Endothelial cell of umbilical vein (primary cell): Measurements from ENCODE around the gene MLF2. TPM values are rescaled to one million over a fixed set of nuclear protein-coding genes. Genes with fewer than 3 reads are reported as not detected.

ENCODE experiments used
- BruUV-seq: library from RNA; stranded (reverse); fragments of 400-500 nt; replicated peaks from 2 replicates; lab custom pipeline; 2021; lab: Mats Ljungman, UMichigan
- CTCF ChIA-PET: fragments of 300-600, 350-600 bp; sonication (Branson Sonifier 250); formaldehyde crosslinking; loops from one replicate; lab custom pipeline; 2021; ENCODE audit warnings: antibody characterized with exemption, inconsistent platforms; lab: Charles Lee
- POLR2A ChIA-PET: fragments of 300-600, 350-600 bp; sonication (Branson Sonifier 250); formaldehyde crosslinking; loops from one replicate; lab custom pipeline; 2021; ENCODE audit warnings: antibody characterized with exemption, inconsistent platforms; lab: Charles Lee
- DNase-seq: peaks from one replicate; pipeline ENCODE4 v3.0.0-alpha.2; 2011; ENCODE audit warnings: low read depth, low spot score
- FAIRE-seq: peaks from 2 replicates; lab custom pipeline; 2011; peaks lifted over from hg19 to GRCh38; lab: Jason Lieb, UNC
- H2AFZ ChIP-seq: 2 replicates; pipeline ENCODE4 v1.6.0; 2012; ENCODE audit warnings: low read depth, low read length, control low read depth, inconsistent platforms
- H3K27ac ChIP-seq: 2 replicates; pipeline ENCODE4 v1.5.1; 2011; ENCODE audit warnings: low read depth, mild to moderate bottlenecking, control low read depth, low read length, moderate library complexity; ENCODE audit not compliant: insufficient read depth
- H3K27me3 ChIP-seq, 2 experiments: 2 replicates each; pipeline versions ENCODE4 v1.6.0 to v1.6.1; 2011; ENCODE audit warnings: low read length in 2 of 2, mixed read lengths in 1 of 2; ENCODE audit not compliant: control insufficient read depth in 2 of 2, insufficient read depth in 2 of 2
- H3K36me3 ChIP-seq, 2 experiments: 2 replicates in 1 of 2; 3 replicates in 1 of 2; pipeline ENCODE4 v1.5.1; 2011; ENCODE audit warnings: low read length in 2 of 2, mild to moderate bottlenecking in 1 of 2, moderate library complexity in 1 of 2; ENCODE audit not compliant: control insufficient read depth in 2 of 2, insufficient read depth in 2 of 2; ENCODE audit errors: extremely low read depth in 1 of 2
- H3K4me1 ChIP-seq: 3 replicates; pipeline ENCODE4 v1.5.1; 2011; ENCODE audit warnings: mild to moderate bottlenecking, low read length; ENCODE audit not compliant: control insufficient read depth, insufficient read depth; ENCODE audit errors: extremely low read depth
- H3K4me2 ChIP-seq: 2 replicates; pipeline ENCODE4 v1.6.1; 2011; ENCODE audit warnings: low read length, control low read depth, mixed read lengths; ENCODE audit not compliant: insufficient read depth
- H3K4me3 ChIP-seq, 3 experiments: fragments of 200-600 bp in 1 of 3; sonication (generic), shearing (Covaris generic) in 1 of 3; replicated peaks in 1 of 3; 2 replicates each; pipeline ENCODE4 v1.5.1; 2011 to 2016; ENCODE audit warnings: control low read depth in 3 of 3, low read length in 3 of 3, mild to moderate bottlenecking in 2 of 3, inconsistent platforms in 1 of 3, low read depth in 1 of 3, moderate library complexity in 1 of 3; ENCODE audit not compliant: insufficient read depth in 1 of 3
- H3K79me2 ChIP-seq: 2 replicates; pipeline ENCODE4 v1.6.0; 2012; ENCODE audit warnings: low read length, inconsistent platforms; ENCODE audit not compliant: control insufficient read depth, insufficient read depth
- H3K9ac ChIP-seq: replicated peaks from 2 replicates; pipeline ENCODE3; 2011; ENCODE audit warnings: low read length, control low read depth; ENCODE audit not compliant: insufficient read depth; ENCODE audit errors: extremely low read depth
- H3K9me1 ChIP-seq: replicated peaks from 3 replicates; pipeline ENCODE4 v1.6.0; 2011; ENCODE audit warnings: mild to moderate bottlenecking, low read length; ENCODE audit not compliant: control insufficient read depth, insufficient read depth; ENCODE audit errors: extremely low read depth
- H3K9me3 ChIP-seq: replicated peaks from 2 replicates; pipeline ENCODE4 v1.5.1; 2012; ENCODE audit warnings: low read length, inconsistent platforms; ENCODE audit not compliant: control insufficient read depth, insufficient read depth
- H4K20me1 ChIP-seq: replicated peaks from 2 replicates; pipeline ENCODE3; 2011; ENCODE audit warnings: mild to moderate bottlenecking, low read length; ENCODE audit not compliant: control insufficient read depth, insufficient read depth; ENCODE audit errors: extremely low read depth
- CTCF ChIP-seq, 2 donors: IDR thresholded peaks; 1 replicate in 1 of 2; 2 replicates in 1 of 2; pipeline ENCODE4 v1.5.1; 2011; ENCODE audit warnings: low read length in 2 of 2, mild to moderate bottlenecking in 2 of 2, moderate library complexity in 2 of 2, control low read depth in 1 of 2, inconsistent platforms in 1 of 2, low read depth in 1 of 2; ENCODE audit not compliant: insufficient read depth in 1 of 2; ENCODE audit errors: extremely low read depth in 1 of 2
- EZH2 ChIP-seq: IDR thresholded peaks from 2 replicates; pipeline ENCODE4 v1.6.1; 2012; ENCODE audit warnings: borderline replicate concordance, low read depth, mild to moderate bottlenecking, moderate library complexity, low read length, inconsistent platforms; ENCODE audit not compliant: severe bottlenecking
- FOS ChIP-seq: IDR thresholded peaks from 2 replicates; pipeline ENCODE4 v1.6.1; 2011; ENCODE audit warnings: mild to moderate bottlenecking, low read length, moderate library complexity, borderline replicate concordance; ENCODE audit not compliant: insufficient read depth
- GATA2 ChIP-seq: IDR thresholded peaks from 2 replicates; pipeline ENCODE4 v1.7.0; 2011; ENCODE audit warnings: low read depth, mild to moderate bottlenecking, moderate library complexity, mixed read lengths, low read length; ENCODE audit not compliant: insufficient read length, insufficient read depth
- JUN ChIP-seq: IDR thresholded peaks from 2 replicates; pipeline ENCODE4 v1.6.1; 2011; ENCODE audit warnings: borderline replicate concordance, low read depth; ENCODE audit not compliant: insufficient read length, insufficient read depth
- MYC ChIP-seq: IDR thresholded peaks from one replicate; pipeline ENCODE4 v1.6.1; 2011; ENCODE audit warnings: mild to moderate bottlenecking, low read depth, low read length
- POLR2A ChIP-seq: IDR thresholded peaks from 2 replicates; pipeline ENCODE4 v1.6.1; 2012; ENCODE audit warnings: low read depth, mild to moderate bottlenecking, control low read depth, low read length
- POLR2AphosphoS5 ChIP-seq: IDR thresholded peaks from 2 replicates; pipeline ENCODE4 v1.6.1; 2012; ENCODE audit warnings: low read depth, mild to moderate bottlenecking, control low read depth, low read length, moderate library complexity; ENCODE audit not compliant: insufficient read depth
- dilution Hi-C: fragments of 300-500 bp; cut with MboI; formaldehyde crosslinking; loops from one replicate; pipeline ENCODE4 v1.15.0; 2019; ENCODE audit warnings: low sequenced_read_pairs; ENCODE audit not compliant: extremely low pct_ligation_motif_present
- intact Hi-C: fragments of 100-400 bp; cut with micrococcal nuclease; formaldehyde crosslinking; loops from one replicate; pipeline ENCODE4 v1.10.0; 2022
- polyA plus RNA-seq, 4 experiments: library from polyadenylated mRNA; depleted of rRNA in 3 of 4; stranded (reverse) in 3 of 4; unstranded in 1 of 4; fragments of >200 nt; gene quantifications; 2 replicates each; pipeline versions ENCODE4 v1.2.1 to v1.2.3, GENCODE V29; 2011 to 2012; ENCODE audit warnings: missing spikeins in 1 of 4
- total RNA-seq: library from RNA; stranded (reverse); gene quantifications from 2 replicates; pipeline ENCODE4 v1.2.3, GENCODE V29; 2021
- TF ChIP-seq, protein P1 (sequence below): IDR thresholded peaks from 2 replicates; pipeline ENCODE4 v1.6.1; 2011; ENCODE audit not compliant: insufficient read depth, insufficient read length

MLF2 gene
- total and polyA plus RNA-seq, 2 donors (not counting 3 experiments of a cell fraction or from before 2014, with no cell fraction given): 147 to 306 TPM

GRCh38 chr12:6770094-6770493 lies 17.2 kb upstream of the MLF2 start:
- Histone ChIP-seq H3K4me3 (no peak overlapping the region), H3K79me2 (peaks cover 32% of the 10 kb centered on the region), H3K27me3 (no peaks in the 10 kb centered on the region), H2AFZ (no peak overlapping the region), H3K4me1 (peaks cover 22% of the 10 kb centered on the region), H3K9me3 (no peaks in the 10 kb centered on the region), H4K20me1 (no peaks in the 10 kb centered on the region), H3K36me3 (peaks cover 0 to 25% of the 10 kb centered on the region in 2 experiments), H3K4me2 (no peak overlapping the region), H3K9ac (no peak overlapping the region), H3K9me1 (no peaks in the 10 kb centered on the region), H3K27ac (no peak overlapping the region)
- BruUV-seq: no TSS peak
- intact Hi-C loops (no loop called here), dilution Hi-C loops (no loop called here)
- TF ChIP-seq POLR2A (no peak), FOS (no peak), JUN (no peak), POLR2AphosphoS5 (no peak), GATA2 (no peak), EZH2 (no peak), MYC (no peak), CTCF (IDR thresholded peaks at IDR 0.05; ENCODE audit: extremely low read depth in 1 of 2, insufficient read depth in 1 of 2, low read depth in 1 of 2, low read length in 2 of 2) (no peak)
- TF ChIP-seq, protein P1, sequence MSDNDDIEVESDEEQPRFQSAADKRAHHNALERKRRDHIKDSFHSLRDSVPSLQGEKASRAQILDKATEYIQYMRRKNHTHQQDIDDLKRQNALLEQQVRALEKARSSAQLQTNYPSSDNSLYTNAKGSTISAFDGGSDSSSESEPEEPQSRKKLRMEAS: no peak
- POLR2A ChIA-PET: no interaction called here
- DNase-seq: no peak
- no peak for FAIRE-seq
- CTCF ChIA-PET: interaction anchor here (8.4 kb wide), 1 partner anchor 17 kb away, joined by 234 read pairs; the partner anchor contains the start of gene MLF2
